LNCAP (cell line): ENCODE results near the gene ABTB1.

Experiments used
- TF ChIP-seq, protein P1 (sequence below): fragments of 450-650 bp; IDR thresholded peaks from 2 replicates; pipeline ENCODE4 v1.5.1; 2017; ENCODE audit warnings: mild to moderate bottlenecking

The ABTB1 gene

DNA sequence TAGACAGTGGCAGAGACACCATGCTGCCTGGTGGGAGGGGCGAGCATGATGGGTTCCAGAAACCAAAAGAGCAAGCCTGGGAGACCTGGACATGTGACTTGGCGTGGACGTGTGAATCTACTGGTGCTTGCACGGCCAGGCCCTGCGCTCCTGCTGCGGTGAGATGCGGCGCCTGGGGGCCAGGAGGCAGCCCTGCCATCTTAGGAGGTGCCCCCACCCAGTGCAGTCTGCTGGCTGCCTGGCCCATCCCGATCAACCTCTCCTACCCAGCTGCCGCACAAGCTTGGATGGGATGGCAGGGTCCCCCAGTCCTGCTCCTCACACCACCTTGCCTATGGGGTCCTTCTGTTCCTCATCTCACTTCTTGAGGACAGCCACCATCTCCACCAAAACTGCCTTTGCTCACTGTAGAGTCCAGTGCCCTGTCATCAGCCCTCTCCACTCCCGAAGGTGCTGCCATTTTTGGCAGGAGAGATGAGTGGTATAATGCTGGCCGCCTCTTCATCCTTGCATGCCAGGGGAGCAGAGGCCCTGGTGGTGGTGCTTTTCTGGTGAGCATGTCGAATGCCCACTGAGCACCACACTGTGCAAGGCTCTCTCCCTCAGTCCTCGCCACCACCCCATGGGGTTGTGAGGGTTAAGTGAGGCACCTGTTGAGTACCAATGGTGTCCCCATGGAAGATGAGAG, 3.1 kb upstream of the ABTB1 start:
- TF ChIP-seq, protein P1, sequence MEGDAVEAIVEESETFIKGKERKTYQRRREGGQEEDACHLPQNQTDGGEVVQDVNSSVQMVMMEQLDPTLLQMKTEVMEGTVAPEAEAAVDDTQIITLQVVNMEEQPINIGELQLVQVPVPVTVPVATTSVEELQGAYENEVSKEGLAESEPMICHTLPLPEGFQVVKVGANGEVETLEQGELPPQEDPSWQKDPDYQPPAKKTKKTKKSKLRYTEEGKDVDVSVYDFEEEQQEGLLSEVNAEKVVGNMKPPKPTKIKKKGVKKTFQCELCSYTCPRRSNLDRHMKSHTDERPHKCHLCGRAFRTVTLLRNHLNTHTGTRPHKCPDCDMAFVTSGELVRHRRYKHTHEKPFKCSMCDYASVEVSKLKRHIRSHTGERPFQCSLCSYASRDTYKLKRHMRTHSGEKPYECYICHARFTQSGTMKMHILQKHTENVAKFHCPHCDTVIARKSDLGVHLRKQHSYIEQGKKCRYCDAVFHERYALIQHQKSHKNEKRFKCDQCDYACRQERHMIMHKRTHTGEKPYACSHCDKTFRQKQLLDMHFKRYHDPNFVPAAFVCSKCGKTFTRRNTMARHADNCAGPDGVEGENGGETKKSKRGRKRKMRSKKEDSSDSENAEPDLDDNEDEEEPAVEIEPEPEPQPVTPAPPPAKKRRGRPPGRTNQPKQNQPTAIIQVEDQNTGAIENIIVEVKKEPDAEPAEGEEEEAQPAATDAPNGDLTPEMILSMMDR: no peak

DNA sequence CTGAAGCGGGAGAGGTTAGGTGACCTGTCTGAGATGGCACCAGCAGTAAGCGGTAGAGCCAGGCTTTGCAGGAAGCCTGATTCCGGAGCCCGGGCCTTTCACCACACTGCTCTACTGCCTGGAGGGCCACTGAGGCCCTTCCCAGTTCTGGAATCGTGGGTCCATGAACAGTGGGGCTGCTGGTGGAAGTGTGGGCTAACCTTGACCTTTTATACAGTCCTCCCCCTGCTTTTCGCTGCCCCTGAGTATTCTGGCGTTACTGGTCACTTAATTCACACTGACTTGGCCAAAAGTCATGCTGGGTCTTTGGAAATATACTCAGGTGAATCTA, 2.6 kb upstream of the ABTB1 start:
- TF ChIP-seq, protein P1: no peak

DNA sequence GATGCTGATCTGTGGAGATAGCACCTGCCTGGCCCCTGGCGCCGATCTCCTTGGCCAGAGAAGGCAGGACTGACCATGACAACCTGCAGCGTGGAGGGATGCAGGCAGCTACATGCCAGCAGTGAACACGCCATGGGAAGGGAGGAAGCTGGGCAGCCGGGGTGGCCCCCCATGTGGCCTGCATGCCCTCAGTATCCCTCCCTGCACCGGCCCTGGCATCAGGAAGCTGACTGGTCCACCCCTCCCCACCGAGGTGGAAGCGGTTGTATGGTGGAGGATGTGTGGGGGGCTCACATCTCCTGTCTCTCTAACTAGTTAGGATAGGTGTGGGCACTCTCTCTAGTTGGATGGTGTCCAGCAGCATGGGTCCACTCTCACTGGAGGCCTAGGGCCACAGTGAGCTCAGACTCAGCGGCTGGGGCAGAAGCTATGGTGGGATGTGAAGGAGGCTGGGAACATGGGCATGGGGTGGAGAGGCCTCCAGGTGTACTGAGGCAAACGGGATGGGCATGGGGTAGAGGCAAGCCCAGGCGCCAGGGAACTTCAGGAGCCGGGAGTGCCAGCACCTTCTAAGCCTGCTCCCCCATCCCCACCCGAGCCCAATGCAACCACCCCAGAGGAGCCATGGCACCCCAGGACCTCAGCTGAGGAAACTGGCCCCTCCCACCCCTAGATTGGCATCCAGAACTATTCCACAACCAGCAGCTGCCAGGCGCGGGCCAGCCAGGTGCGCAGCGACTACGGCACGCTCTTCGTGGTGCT, 1.8 kb upstream of the ABTB1 start:
- TF ChIP-seq, protein P1: no peak

DNA sequence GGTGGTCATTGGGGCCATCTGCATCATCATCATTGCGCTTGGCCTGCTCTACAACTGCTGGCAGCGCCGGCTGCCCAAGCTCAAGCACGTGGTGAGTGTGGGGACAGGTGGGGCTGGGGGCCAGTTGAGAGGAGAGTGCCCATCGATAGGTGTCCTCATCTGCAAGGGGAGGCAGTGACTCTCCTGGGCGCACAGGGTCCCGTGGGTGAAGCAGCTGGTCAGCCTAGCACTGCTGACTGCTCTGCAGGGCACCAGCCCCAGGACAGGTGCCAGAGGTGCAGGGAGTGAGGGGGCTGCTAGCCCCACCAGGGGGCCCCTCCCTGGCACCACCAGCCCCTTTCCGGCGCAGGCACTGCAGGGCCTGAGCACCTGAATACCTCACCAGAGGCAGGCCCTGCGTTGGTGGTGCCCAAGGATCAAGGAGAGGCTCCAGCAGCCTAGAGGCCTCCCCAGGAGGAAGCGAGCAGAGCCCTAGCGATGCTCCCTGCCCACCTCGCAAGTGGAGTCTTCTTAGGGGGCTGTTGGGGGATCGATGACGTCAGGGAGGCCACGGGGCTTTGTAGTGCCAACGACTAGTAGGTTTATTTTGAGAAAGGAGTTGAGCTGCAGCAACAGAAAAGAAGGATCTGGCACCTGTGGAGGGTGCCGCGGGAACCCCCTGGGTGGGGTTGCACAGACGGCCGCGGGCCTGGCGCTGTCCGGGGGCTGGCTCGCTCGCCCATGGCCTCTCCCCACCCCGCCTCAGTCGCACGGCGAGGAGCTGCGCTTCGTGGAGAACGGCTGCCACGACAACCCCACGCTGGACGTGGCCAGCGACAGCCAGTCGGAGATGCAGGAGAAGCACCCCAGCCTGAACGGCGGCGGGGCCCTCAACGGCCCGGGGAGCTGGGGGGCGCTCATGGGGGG, 976 bp upstream of the ABTB1 start:
- TF ChIP-seq, protein P1: no peak

DNA sequence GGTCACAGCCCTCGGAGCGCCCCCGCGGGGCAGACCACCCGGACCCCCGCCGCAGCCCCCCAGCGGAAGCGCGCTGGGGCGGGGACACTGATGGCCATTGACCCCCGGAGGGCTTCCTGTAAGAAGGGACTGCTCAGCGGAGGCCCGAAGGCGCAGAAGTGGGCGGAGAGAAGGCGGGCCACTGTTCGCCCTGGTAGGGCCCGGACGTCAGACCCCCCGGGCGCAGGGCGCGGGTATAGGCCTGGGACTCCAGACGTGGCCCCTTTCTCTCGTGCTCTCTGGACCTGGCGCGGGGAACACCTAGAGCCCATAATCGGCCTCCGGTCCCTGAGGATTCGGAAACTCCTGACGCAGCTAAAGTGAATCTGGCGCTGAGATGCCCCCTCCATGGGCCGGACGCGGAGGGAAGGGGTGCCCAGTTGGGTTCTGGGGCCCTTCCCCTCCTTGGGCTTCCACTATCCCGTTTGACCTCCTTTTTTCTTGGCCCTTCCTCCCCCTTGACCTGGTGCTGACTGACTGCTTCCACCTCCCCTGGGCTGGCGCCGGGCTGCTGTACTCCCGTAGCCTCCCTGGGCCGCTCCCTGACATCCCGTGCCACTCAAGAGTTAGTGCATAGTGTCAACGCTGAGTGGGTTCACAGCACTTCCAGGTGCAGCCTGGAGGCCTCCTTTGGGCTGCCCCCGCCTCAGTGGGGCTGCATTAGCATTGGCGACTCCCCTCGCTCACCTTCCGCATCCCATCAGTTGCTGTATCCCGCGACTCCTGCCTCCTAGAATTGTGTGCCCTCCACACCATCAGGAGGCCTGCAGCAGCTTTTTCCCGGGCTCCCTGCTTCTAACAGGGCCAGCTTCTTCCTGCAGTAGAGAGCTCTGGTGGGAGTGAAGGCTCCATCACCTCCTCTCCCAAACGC, 694 bp downstream of the ABTB1 start:
- TF ChIP-seq, protein P1: no peak

DNA sequence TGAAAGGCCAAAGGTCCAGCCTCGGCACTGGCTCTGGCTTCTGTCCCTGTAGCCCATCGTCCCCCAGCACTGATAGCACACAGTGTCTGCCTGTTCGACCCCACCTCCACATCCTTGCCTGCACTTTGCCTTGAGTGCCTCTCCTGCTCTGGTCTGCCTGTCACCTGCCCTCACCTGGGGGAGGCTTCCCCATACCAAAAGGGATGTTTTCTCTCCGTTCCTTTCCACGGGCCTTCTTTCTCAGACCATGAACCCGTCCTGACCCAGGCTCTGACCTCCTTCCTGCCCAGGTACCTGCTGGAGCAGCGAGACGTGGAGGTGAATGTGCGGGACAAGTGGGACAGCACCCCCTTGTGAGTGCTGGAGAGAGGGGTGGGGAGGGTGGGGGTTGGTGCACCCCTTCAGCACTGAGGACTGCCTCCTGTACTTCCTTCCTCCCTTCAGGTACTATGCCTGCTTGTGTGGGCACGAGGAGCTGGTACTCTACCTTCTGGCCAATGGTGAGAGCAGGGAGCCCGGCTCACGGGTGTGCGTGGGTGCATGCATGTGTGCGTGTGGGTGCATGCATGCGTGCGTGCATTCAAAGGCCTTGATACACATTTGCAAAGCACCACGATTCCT, 1.5 kb downstream of the ABTB1 start:
- TF ChIP-seq, protein P1: no peak
